Measurements from ENCODE around the gene SELENOI. TPM values are rescaled to one million over a fixed set of nuclear protein-coding genes. Genes with fewer than 3 reads are reported as not detected.

The SELENOI gene
- total RNA-seq, 1 donor from 2014 or later, result 14.8 TPM

DNA sequence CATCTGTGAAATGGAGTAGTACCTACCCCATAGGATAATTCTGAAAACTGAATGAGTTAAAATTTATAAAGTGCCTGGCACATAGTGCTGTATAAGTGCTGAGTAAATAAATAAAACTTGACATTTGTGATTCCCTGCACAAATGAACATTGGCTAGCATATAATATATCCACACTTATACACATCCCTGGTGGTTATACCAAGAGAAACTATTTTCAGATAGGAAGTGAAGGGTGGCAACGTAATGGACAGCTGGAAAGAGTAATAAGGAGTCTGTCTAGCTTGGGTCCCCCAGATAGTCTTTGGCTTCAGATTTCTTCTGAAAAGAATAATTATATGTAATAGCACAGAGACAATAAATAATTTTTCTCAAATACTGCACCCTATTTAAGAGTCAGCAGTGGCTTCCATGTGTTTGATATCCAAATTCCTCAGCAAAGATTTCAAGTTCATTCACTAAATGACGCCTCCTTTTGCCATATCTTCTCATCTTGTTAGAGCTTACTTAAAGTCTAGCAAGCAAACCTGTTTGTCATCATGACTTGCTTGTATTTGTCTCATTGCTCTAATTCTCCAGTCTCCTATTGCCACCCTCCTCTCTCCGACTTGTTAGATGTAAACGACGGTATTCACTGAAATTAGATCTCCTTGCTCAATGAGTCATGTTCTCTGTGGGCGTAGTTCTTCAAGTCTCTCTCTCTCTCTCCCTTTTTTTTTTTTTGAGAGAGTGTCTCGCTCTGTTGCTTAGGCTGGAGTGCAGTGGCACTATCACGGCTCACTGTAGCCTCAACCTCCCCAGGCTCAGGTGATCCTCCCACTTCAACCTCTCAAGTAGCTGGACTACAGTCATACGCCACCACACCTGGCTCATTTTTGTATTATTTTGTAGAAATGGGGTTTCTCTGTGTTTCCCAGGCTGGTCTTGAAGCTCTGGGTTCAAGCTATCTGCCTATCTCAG lies 9.4 kb downstream of the SELENOI start:
- Histone ChIP-seq H3K4me3 (no peak overlapping the region), H3K36me3 (no peaks in the 10 kb centered on the region), H3K27me3 (no peaks in the 10 kb centered on the region), H3K9me3 (no peaks in the 10 kb centered on the region), H3K4me1 (no peaks in the 10 kb centered on the region), H3K27ac (no peak overlapping the region)
- ATAC-seq (no peak), DNase-seq (no peak)
- TF ChIP-seq, protein P1, sequence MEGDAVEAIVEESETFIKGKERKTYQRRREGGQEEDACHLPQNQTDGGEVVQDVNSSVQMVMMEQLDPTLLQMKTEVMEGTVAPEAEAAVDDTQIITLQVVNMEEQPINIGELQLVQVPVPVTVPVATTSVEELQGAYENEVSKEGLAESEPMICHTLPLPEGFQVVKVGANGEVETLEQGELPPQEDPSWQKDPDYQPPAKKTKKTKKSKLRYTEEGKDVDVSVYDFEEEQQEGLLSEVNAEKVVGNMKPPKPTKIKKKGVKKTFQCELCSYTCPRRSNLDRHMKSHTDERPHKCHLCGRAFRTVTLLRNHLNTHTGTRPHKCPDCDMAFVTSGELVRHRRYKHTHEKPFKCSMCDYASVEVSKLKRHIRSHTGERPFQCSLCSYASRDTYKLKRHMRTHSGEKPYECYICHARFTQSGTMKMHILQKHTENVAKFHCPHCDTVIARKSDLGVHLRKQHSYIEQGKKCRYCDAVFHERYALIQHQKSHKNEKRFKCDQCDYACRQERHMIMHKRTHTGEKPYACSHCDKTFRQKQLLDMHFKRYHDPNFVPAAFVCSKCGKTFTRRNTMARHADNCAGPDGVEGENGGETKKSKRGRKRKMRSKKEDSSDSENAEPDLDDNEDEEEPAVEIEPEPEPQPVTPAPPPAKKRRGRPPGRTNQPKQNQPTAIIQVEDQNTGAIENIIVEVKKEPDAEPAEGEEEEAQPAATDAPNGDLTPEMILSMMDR (IDR thresholded peaks at IDR 0.05), result no peak
- intact Hi-C loops (cut with DNase I), result no loop called here

DNA sequence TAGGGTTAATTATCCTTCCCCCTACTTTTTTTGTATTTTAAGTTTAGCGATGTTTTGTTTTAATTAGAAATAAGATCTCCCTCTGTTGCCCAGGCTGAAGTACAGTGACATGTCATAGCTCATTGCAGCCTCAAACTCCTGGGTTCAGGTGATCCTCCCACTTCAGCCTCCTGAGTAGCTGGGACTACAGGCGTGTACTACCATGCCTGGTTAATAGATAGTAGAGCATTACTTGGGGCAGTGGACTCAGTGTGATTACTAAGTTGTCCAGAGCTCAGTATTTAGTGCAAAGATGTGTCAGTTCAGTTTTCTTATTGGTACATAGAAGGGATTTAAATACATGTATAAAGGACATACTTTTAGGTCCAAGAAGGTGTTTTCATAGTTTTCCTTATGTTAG lies 10.2 kb downstream of the SELENOI start:
- no peaks in the 10 kb centered on the region for H3K36me3 ChIP-seq
- no peak overlapping the region for H3K4me3 ChIP-seq
- H3K9me3 ChIP-seq, result no peaks in the 10 kb centered on the region
- DNase-seq, result no peak
- TF ChIP-seq, protein P1 (IDR thresholded peaks at IDR 0.05), result no peak
- H3K4me1 ChIP-seq, result no peaks in the 10 kb centered on the region
- no peak overlapping the region for H3K27ac ChIP-seq
- no peak for ATAC-seq
- no peaks in the 10 kb centered on the region for H3K27me3 ChIP-seq
- intact Hi-C loops (cut with DNase I), result no loop called here

DNA sequence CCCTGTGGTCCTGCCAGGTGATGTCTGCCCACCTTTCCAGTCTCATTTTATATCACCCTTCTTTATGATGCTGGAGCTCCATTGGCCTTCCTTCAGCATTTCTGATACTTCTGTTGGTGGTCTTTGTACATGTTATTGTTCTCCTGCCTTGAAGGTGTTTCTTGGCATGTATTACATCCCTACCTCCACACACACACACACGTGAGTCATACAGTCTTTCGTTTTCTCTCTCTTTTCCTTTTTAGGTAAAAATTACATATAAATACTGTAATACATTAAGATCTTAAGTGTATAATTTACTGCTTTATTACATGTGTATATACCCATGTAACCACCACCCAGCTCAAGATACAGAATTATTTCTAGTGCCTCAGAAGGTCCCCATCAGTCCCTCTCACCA lies 10.8 kb downstream of the SELENOI start:
- DNase-seq, result no peak
- H3K27ac ChIP-seq, result no peak overlapping the region
- ATAC-seq, result no peak
- no peaks in the 10 kb centered on the region for H3K27me3 ChIP-seq
- TF ChIP-seq, protein P1 (IDR thresholded peaks at IDR 0.05), result no peak
- H3K9me3 ChIP-seq, result no peaks in the 10 kb centered on the region
- no peak overlapping the region for H3K4me3 ChIP-seq
- no peaks in the 10 kb centered on the region for H3K36me3 ChIP-seq
- H3K4me1 ChIP-seq, result no peaks in the 10 kb centered on the region
- intact Hi-C loops (cut with DNase I), result no loop called here

DNA sequence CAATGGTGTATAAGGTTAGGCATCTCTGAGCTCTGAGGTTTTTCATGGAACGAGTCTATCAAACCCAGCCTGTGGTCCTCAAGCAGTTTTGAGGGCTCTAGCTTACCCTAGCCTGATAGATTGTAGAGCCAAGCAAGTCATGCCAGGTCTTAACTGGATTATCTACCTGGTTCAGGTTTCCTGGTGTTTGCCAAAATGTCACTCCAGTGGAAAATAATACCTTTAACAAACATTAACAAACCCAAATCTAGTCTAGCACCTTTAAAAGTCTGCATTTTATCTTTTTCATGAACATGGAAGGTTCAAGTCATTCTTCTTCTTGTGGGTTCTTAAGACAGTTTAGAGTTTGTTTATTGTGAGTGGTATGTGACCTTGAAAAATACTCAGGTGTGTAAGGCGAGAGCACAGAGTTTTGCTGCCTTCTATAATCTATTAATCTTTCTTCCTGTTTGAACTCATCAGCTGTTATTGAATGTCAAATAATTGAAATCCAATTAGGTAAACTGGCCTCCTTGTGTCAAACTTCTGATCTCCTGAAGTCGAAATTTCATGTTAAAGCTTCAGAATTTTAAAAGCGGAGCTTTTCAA lies 14.0 kb downstream of the SELENOI start:
- Histone ChIP-seq H3K27me3 (no peaks in the 10 kb centered on the region), H3K4me3 (no peak overlapping the region), H3K27ac (no peak overlapping the region), H3K36me3 (no peaks in the 10 kb centered on the region), H3K9me3 (no peaks in the 10 kb centered on the region), H3K4me1 (no peaks in the 10 kb centered on the region)
- TF ChIP-seq, protein P1 (IDR thresholded peaks at IDR 0.05), result no peak
- no peak for ATAC-seq
- intact Hi-C loops (cut with DNase I), result no loop called here
- DNase-seq, result no peak

DNA sequence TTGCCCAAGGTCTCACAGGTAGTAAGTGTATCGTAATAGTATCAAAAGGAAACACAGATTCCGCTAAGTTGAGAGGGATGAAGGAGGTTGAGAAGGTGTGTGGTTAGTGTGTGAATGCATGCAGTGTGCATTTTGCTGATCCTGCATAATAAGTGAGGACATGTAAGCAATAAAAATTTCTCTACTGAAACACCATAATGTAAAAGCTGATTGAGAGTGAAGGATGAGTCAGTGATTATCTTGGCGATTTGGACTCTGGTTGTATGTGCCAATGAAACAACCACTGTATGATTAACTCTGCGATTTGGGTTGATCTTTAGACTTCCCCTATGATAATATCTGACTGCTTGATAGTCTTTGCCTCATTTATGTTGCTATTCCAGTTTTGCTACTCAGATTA lies 17.4 kb downstream of the SELENOI start:
- DNase-seq, result no peak
- Histone ChIP-seq H3K4me3 (no peak overlapping the region), H3K9me3 (no peaks in the 10 kb centered on the region), H3K27ac (no peak overlapping the region), H3K27me3 (no peaks in the 10 kb centered on the region), H3K36me3 (peaks cover 21% of the 10 kb centered on the region), H3K4me1 (no peaks in the 10 kb centered on the region)
- TF ChIP-seq, protein P1 (IDR thresholded peaks at IDR 0.05), result no peak
- ATAC-seq, result no peak
- intact Hi-C loops (cut with DNase I), result no loop called here
